ENCODE results near the gene EPHB1. TPM values are rescaled to one million over a fixed set of nuclear protein-coding genes. Genes with fewer than 3 reads are reported as not detected.
"Not testable (repeated sequence)": the region's sequence is repeated elsewhere in the genome, so short reads cannot be mapped to it uniquely, and the experiment has no call there.

EPHB1 gene
- total RNA-seq, 1 donor from 2014 or later: 17.4 TPM

DNA sequence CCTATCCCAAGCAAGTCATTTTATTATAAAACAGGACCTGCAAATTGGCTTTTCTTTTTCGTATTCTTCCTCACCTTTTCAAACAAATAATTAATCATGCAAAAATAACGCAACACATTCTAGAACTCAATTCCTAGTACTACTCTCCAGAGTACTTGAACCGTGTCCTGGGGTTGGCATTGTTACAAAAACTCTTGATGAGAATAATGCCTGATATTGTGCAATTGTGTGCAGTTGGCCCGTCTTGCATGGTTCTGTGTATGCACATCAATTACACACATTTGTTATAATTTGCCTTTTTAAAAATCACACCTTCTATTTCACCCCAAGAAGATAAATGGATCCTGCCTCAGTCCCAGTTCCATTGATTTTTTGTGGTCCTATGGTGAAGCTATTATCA, 205.4 kb downstream of the EPHB1 start:
- peak; percentile 83 for DNase-seq (ENCODE audit: low read depth)

- DNase-seq (ENCODE audit: low read depth): not testable (repeated sequence)
Measured at GRCh38 chr3:135005616-135006015, 210.6 kb downstream of the EPHB1 start.

GRCh38 chr3:135007607-135008006, 212.5 kb downstream of the EPHB1 start:
- peak; percentile 41 for DNase-seq (ENCODE audit: low read depth)

DNA sequence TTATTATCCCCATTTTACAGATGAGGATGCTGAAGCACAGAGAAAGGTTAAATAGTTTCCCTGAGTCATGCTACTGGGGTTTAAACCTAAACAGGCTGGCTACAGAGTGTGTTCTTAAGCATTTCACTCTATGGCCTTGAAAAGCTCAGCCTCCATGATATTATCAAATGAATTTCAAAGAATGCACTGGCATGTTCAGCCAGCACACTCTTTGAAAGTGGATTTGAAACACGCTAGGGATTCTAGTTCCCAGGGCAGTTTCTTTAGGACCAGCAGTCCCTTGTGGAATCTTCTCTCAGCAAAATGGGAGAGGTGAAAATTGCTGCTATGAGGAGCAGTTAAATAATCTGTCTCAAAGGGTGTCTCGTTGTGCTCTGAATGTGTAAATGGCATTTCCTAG, 213.3 kb downstream of the EPHB1 start:
- no peak for DNase-seq (ENCODE audit: low read depth)

GRCh38 chr3:135009014-135009413, 214.0 kb downstream of the EPHB1 start:
- DNase-seq (ENCODE audit: low read depth): no peak

GRCh38 chr3:135012101-135012500, 217.0 kb downstream of the EPHB1 start:
- no peak for DNase-seq (ENCODE audit: low read depth)

GRCh38 chr3:135013206-135013605, 218.1 kb downstream of the EPHB1 start:
- DNase-seq (ENCODE audit: low read depth): no peak

DNA sequence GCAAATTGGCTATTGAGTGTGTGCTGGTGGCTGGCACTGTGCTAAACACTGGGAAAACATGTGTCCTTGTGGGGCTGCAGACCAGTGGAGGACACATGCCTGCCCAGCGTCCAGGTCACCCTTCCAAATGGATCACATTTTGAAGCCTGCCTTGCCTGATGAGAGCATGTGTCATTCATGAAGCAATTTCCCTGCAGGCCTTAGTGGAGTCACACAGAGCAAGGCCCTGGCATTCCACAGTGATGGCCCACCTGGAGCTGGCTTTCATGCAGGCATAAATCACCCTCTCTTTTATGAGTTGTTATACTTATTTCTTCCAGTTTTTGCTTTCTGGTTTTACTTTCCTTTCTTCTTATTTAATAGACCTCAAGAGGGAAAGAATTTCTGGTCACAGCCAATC, 219.5 kb downstream of the EPHB1 start:
- peak; percentile 18 for DNase-seq (ENCODE audit: low read depth)

DNA sequence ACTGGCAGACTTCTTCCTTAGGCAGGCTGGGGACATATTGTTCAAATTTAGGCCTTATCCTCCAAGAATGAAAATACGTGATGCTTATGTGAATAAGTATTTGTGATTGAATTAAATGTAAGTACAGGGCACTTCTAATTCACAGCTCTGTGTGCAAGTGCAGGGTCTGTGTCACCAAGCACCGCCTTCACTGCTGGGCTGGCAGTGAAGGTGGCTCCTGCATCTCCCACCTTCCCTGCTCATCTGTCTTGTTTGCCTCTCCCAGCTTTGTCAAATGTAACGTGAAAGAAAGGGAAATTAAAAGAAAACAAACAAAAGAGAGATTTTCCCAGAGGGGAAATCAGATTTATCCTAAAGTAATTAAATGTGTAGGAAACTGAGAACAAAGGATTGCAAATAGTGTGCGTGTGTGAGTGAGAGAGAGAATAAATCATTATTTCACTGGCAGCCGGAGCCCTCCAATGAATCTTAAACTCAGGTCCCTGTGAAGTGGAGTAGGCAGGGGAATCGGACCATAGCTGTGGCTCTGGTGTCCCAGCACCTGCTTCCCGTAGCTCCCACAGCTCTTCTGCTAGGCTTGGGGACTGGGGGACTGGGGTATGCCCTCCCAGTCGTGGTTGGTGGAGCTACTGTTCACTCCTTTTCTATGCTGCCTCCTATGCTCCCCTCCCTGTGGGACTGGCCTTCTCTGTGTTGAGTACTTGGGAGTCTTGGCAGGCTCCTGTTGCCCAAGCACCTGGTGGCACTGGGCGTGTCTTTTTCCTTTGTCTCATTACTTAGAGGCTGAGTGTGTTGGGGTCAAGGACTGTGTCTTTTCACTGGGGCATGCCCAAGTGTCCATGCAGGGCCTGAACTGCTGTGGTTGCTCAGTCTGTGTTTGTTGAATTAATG, 222.2 kb downstream of the EPHB1 start:
- DNase-seq (ENCODE audit: low read depth): no peak

GRCh38 chr3:135018149-135018923, 223.3 kb downstream of the EPHB1 start:
- DNase-seq (ENCODE audit: low read depth): no peak

- no peak for DNase-seq (ENCODE audit: low read depth)
Measured at GRCh38 chr3:135020181-135020580, 225.1 kb downstream of the EPHB1 start.

GRCh38 chr3:135023996-135024658, 229.1 kb downstream of the EPHB1 start:
- no peak for DNase-seq (ENCODE audit: low read depth)

DNA sequence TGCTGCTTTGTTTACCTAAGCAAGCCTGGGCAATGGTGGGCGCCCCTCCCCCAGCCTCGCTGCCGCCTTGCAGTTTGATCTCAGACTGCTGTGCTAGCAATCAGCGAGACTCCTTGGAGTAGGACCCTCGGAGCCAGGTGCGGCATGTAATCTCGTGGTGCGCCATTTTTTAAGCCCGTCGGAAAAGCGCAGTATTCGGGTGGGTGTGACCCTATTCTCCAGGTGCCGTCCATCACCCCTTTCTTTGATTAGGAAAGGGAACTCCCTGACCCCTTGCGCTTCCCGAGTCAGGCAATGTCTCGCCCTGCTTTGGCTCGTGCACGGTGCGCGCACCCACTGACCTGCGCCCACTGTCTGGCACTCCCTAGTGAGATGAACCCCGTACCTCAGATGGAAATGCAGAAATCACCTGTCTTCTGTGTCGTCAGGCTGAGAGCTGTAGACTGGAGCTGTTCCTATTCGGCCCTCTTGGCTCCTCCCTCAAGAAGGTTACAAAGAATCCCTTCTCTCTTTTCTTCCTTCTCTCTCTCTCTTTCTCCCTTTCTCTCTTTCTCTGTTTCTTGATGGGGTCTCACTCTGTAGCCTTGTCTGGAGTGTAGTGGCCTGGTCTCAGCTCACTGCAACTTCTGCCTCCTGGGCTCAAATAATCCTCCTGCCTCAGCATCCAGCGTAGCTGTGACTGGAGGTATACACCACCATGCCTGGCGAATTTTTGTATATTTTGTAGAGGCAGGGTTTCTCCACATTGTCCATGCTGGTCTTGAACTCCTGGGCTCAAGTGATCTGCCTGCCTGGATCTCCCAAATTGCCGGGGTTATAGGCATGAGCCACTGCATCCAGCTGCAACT, 235.9 kb downstream of the EPHB1 start:
- not testable (repeated sequence) for DNase-seq (ENCODE audit: low read depth)

GRCh38 chr3:135033737-135034136, 238.7 kb downstream of the EPHB1 start:
- no peak for DNase-seq (ENCODE audit: low read depth)

- peak; percentile 57 for DNase-seq (ENCODE audit: low read depth)
Measured at GRCh38 chr3:135034291-135034768, 239.3 kb downstream of the EPHB1 start.

- DNase-seq (ENCODE audit: low read depth): peak; percentile 46
Measured at GRCh38 chr3:135034891-135035440, 239.9 kb downstream of the EPHB1 start.

DNA sequence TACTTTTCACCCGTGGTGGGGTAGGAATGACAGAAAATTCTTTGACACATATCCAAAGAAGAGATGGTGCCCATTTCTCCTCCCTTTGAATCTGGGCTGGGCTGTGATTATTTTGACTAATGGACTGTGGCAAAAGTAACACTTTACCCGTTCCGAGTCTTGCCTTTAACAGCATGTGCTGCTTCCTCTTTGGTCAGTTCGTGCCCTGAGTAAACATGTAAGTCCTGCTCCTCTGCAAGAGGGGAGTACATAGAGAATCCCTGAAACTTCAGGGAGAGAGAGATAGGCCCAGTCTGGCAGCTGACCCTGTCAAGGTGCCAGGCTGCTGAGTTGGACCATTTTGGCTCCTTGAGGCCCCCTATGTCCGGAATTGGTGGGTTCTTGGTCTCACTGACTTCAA, 243.1 kb downstream of the EPHB1 start:
- no peak for DNase-seq (ENCODE audit: low read depth)

DNA sequence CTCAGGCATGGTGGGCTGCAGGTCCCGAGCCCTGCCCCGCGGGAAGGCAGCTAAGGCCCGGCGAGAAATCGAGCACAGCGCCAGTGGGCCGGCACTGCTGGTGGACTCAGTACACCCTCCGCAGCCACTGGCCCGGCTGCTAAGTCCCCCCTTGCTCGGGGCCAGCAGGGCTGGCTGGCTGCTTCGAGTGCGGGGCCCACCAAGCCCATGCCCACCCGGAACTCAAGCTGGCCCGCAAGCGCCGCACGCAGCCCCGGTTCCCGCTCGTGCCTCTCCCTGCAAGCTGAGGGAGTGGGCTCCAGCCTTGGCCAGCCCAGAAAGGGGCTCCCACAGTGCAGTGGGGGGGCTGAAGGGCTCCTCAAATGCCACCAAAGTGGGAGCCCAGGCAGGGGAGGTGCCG, 244.5 kb downstream of the EPHB1 start:
- not testable (repeated sequence) for DNase-seq (ENCODE audit: low read depth)

DNA sequence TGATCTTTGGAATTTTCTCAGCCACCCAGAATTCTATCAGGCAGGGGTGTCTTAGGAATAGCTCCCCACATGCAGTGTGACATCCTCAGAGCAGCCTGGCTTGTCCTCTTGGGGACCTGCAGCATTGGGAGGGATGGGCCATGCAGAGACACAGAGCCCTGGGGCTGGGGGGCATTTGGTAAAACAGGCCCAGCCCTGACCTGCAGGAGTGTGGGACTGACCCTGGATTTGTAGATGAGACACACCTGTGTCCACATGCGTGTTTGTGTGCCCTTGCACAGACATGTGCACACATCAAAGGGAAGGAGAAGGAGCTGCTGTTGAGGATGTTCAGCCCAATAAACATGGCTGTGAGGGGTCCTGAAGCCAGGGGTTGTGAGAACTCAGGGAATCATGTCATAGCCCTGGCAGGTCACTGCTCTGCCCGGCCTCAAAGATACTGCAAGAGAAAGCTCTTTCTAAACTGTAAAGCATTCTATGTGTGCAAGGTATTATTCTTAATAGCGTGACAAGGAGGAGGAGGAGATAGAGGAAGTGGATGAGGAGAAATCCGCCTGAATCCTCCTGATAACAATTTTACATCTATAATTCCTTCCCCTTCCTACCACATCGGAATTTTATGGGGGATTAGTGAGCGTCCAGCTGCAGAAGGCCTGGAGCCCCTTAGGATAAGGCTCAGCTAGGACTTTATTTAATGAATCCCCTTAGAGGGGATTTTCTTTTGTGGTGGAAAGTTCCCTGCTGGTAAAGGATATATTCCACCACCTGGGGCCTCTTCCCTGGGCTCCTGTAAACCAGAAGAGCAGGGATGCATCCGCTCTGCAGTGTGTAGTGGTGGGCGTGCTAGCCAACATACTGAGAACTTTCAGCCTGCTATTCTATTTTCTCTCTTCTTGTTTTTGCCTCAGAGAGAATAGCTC, 245.5 kb downstream of the EPHB1 start:
- no peak for DNase-seq (ENCODE audit: low read depth)

DNA sequence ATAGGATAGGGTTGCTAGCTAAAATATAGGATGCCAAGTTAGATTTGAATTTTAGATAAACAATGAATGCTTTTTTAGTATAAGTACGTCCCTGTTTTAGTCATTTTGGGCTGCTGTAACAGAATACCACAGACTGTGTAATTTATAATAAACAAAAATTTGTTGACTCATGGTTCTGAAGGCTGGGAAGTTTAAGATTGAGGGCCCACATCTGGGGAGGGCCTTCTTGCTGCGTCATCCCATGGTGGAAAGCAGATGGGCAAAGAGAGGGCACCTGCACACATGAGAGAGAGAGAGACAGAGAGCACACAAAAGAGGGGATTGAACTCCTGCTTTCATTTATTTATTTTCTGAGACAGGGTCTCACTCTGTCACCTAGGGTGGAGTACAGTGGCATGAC, 246.5 kb downstream of the EPHB1 start:
- no peak for DNase-seq (ENCODE audit: low read depth)
